Osteocyte (in vitro differentiated cells): ENCODE data around the gene CENPX. TPM values are rescaled to one million over a fixed set of nuclear protein-coding genes. Genes with fewer than 3 reads are reported as not detected.

ENCODE experiments used
- DNase-seq: peaks from one replicate; pipeline ENCODE4 v3.0.0; 2021; ENCODE audit warnings: mixed read lengths; ENCODE audit not compliant: unreplicated experiment; ENCODE audit errors: extremely low spot score
- H3K27ac Mint-ChIP-seq: one replicate; pipeline ENCODE4 v1.8.0; 2021; ENCODE audit warnings: mild to moderate bottlenecking, mixed read lengths; ENCODE audit not compliant: unreplicated experiment
- H3K27me3 Mint-ChIP-seq: one replicate; pipeline ENCODE4 v1.8.0; 2021; ENCODE audit warnings: mixed read lengths; ENCODE audit not compliant: unreplicated experiment
- H3K36me3 Mint-ChIP-seq: one replicate; pipeline ENCODE4 v1.8.0; 2021; ENCODE audit warnings: mixed read lengths; ENCODE audit not compliant: unreplicated experiment
- H3K4me1 Mint-ChIP-seq: one replicate; pipeline ENCODE4 v1.8.0; 2021; ENCODE audit warnings: mixed read lengths; ENCODE audit not compliant: unreplicated experiment
- H3K4me3 Mint-ChIP-seq: one replicate; pipeline ENCODE4 v1.8.0; 2021; ENCODE audit warnings: mild to moderate bottlenecking, moderate library complexity, mixed read lengths; ENCODE audit not compliant: unreplicated experiment
- H3K9me3 Mint-ChIP-seq: one replicate; pipeline ENCODE4 v1.8.0; 2021; ENCODE audit warnings: mixed read lengths; ENCODE audit not compliant: unreplicated experiment
- total RNA-seq: library from RNA; stranded (reverse); gene quantifications from 2 replicates; pipeline ENCODE4 v1.2.1, GENCODE V29; 2021
- TF ChIP-seq, protein P1 (sequence below): fragments of 200-600 bp; sonication (generic); IDR thresholded peaks from 2 replicates; pipeline ENCODE4 v1.5.0; 2021; ENCODE audit warnings: antibody characterized with exemption, mild to moderate bottlenecking, moderate library complexity

The CENPX gene
- total RNA-seq, 1 donor from 2014 or later = 31.7 TPM

DNA sequence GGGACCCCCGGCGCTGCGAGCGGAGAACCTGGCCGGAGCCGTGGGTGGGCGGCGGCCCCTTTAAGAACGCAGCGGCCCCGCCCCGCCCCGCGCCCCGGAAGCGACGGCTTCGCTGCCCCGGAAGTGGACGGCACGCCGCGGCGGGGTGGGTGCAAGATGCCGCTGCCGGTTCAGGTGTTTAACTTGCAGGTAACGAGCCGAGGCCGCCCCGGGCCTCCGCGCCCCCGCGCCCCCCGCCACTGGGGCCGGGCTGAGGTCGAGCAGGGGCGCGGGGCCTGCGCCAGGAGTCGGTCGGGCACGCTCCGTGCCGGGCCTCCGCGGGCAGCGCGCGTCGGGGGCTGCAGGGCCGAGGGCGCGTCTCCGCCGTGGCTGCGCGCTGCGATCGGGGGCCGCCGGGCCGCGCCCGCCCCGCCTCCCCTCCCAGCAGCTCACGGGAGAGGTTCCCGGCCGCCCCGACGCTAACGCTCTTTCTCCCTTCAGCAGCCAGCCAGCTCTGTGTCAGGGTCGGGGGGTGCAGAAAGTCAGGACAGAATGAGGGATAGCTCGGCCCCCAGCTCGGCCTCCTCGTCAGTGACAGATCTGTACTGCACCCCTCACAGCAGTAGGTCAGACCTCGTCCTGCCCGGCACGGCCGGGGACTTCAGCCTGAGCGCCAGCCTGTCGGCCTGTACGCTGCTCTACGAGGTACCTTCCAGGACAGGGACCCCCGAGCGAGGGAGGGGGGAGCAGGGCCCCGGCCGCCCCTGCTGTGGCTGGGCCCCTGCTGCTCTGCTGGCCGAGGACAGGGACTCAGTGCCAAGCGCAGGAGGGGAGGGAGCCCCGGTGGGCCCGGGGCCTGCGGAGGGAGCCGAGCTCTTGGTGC, 29.3 kb upstream of the CENPX start, which contains the start of the genes GPS1 and RFNG:
Gene GPS1 (plus strand): TSS at position 123 of the 862 bp plus-strand sequence. CDS start 34 bp downstream, at position 157.
Gene RFNG (minus strand): TSS at position 36 of the 862 bp plus-strand sequence. CDS start 45 bp downstream, outside the sequence.
- TF ChIP-seq, protein P1, sequence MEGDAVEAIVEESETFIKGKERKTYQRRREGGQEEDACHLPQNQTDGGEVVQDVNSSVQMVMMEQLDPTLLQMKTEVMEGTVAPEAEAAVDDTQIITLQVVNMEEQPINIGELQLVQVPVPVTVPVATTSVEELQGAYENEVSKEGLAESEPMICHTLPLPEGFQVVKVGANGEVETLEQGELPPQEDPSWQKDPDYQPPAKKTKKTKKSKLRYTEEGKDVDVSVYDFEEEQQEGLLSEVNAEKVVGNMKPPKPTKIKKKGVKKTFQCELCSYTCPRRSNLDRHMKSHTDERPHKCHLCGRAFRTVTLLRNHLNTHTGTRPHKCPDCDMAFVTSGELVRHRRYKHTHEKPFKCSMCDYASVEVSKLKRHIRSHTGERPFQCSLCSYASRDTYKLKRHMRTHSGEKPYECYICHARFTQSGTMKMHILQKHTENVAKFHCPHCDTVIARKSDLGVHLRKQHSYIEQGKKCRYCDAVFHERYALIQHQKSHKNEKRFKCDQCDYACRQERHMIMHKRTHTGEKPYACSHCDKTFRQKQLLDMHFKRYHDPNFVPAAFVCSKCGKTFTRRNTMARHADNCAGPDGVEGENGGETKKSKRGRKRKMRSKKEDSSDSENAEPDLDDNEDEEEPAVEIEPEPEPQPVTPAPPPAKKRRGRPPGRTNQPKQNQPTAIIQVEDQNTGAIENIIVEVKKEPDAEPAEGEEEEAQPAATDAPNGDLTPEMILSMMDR = no peak
- Mint-ChIP-seq H3K4me3 (peak within 1 kb of the TSS; percentile 84), H3K9me3 (no peaks in the 10 kb centered on the region), H3K27me3 (no peaks in the 10 kb centered on the region), H3K36me3 (peaks cover 14% of the 10 kb centered on the region), H3K27ac (peak within 1 kb of the TSS; percentile 72), H3K4me1 (peaks cover 17% of the 10 kb centered on the region)
- DNase-seq = no peak

GRCh38 chr17:82050761-82051641, 28.3 kb upstream of the CENPX start:
- no peaks in the 10 kb centered on the region for H3K9me3 Mint-ChIP-seq
- peak overlapping the region; percentile 72 for H3K27ac Mint-ChIP-seq
- TF ChIP-seq, protein P1 = no peak
- H3K27me3 Mint-ChIP-seq = no peaks in the 10 kb centered on the region
- H3K4me3 Mint-ChIP-seq = peak overlapping the region; percentile 84
- H3K4me1 Mint-ChIP-seq = peaks cover 17% of the 10 kb centered on the region
- DNase-seq = no peak
- peaks cover 17% of the 10 kb centered on the region for H3K36me3 Mint-ChIP-seq

GRCh38 chr17:82050152-82050760, 27.6 kb upstream of the CENPX start:
- DNase-seq = no peak
- TF ChIP-seq, protein P1 = no peak
- Mint-ChIP-seq H3K27ac (peak overlapping the region; percentile 72), H3K4me3 (peak overlapping the region; percentile 84), H3K9me3 (no peaks in the 10 kb centered on the region), H3K4me1 (peaks cover 17% of the 10 kb centered on the region), H3K36me3 (peaks cover 17% of the 10 kb centered on the region), H3K27me3 (no peaks in the 10 kb centered on the region)

DNA sequence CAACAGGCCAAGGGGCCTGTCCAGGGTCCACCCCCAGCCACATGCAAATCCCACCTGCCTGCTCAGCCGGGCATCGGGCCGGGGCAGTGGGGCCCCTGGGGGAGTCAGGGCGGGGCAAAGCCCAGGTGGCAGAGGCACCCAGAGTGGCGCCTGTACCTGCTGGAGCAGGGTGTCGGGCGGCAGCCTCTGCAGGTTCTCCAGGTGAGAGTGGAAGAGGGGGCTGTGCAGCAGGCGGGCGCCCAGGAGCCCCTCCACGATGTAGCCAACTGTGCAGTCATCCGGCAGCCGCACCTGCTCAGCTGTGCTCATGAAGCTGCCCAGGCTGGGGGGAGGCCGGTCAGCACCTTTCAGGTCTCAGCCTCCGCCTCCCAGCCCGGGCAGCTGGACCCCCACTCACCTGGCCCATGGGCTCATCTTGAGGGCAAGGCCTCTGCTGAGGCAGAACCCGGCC, 26.9 kb upstream of the CENPX start:
- no peaks in the 10 kb centered on the region for H3K27me3 Mint-ChIP-seq
- H3K4me1 Mint-ChIP-seq = peaks cover 17% of the 10 kb centered on the region
- DNase-seq = no peak
- H3K9me3 Mint-ChIP-seq = no peaks in the 10 kb centered on the region
- peaks cover 13% of the 10 kb centered on the region for H3K36me3 Mint-ChIP-seq
- no peak overlapping the region for H3K27ac Mint-ChIP-seq
- peak overlapping the region; percentile 84 for H3K4me3 Mint-ChIP-seq
- TF ChIP-seq, protein P1 = no peak
